HUDEP-2 (cell line): ENCODE results near the gene CHAT.

ENCODE experiments used
- DNase-seq, 76 experiments: peaks; one replicate each; lab custom pipeline; 2025; ENCODE audit not compliant: unreplicated experiment in 76 of 76; lab: John Stamatoyannopoulos, UW

The CHAT gene

DNA sequence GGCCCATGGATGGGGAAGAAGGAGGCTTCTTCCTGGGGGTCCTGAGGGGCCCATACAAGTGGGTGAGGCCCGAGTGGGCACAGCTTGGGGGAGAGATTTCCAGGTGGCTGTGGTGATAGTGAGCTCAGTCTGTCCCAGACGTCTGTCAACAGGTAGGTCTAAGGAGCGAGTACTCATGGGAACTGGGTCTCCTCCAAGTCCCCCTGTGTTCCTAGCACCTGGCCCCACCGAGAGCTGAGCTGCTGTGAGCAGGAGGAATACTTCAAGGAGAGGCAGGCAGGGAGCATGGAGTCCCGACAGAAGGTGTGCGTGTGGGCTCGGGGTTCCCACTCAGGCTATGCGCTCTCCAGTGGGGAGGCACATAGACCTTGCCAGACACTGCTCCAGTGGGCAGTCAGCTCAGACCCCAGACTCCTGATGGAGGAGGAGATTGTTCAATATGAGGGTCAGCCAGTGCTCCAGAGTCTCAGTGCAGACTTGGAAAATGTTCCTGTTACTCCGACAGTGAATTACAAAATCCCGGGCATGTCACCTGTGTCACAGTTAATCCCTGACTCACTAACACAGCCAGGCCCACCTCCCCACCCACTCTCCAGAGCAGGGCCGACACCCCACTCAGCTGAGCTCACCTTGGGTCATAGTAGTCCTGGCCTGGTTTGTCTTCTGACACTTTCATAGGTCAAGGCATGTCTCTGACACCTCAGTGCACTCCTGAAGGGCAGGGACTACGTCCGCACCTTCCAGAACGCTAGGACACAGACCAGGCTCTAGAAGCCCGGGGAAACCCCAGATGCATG is 37.4 kb downstream of the CHAT start:
- DNase-seq, result no peak

DNA sequence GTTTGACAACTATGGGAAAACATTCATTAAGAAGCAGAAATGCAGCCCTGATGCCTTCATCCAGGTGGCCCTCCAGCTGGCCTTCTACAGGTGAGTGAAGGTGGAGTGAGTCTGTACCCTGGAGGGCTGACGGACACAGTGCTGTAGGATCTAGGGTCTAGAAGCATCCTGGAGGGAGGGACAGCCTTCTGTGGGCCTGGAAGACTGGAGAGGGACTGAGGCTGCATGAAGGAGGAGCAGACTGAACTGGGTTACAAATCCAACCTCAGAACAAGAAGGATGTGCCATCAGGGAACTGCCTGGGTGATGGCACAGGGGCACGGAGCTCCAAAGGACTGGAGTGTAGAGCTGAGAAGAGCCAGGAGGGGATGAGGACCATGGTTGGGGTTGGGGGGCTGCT is 38.1 kb downstream of the CHAT start:
- DNase-seq, result no peak

DNA sequence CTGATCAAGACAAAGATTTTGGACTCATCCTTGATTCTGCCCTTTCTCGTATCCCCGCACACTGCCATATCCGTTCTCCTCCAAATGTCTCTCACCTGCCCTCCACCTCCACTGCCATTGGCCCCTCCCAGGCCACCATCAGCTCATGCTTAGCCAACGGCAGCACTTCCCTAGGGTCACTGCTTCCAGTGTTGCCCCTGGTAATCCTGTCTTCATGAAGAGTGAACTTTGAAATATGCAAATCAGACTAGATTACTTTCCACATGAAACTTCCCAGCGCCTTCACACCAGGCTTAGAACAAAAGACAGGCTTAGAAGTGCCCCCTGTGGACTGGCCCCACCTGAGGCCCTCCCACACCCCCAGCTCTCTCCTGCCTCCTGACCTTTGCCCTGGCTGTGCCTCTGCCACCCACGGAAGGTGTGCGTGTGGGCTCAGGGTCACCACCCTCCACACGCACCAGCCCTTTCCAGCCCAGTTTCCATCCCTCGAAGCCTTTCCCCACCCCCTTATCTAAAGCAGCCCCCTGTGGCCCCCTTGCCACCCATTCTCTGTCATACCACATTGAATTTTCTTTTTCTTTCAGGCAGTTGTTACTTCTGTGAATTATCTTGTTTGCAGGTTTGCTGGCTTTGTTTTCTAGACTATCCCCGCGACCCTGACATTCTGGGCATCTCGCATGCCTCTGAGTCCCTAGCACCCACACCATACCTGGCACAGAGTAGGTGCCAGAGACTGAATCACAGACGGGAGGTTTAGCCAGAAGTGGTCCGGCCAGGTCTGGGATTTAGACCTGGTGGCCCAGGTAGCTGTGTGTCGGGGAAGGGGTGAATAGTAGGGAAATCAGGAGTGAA is 38.8 kb downstream of the CHAT start:
- DNase-seq, result no peak

DNA sequence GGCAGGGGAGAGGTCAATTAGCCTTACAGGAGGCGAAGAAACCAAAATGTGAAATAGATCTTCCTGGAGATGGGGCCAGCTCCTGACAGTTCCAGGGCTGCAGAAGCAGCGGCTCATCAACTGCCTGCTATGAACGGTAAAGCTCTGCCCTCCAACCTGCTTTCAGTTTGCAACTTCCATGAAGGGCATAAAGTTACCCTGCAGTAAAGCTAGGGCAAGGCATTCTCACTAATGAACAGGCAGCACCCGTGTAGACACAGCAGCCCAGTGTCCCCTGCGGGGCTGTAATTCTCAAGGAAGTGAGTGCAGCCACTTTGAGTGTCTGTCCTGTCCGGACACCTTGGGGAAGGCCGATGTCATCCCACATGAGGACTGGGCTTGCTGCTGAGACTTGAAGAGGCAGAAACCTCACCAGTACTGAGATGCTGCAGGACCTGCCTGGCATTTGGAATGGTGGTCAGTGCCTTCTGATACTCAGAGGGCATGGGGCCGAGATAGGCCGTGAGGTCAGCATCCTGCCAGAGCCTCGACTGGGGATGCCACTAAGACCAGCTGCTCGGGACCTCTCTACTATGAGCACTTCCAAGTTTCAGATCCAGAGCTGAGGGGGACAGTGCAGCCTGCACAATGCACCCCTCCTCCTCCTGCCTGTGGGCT is 39.6 kb downstream of the CHAT start:
- DNase-seq, result no peak

DNA sequence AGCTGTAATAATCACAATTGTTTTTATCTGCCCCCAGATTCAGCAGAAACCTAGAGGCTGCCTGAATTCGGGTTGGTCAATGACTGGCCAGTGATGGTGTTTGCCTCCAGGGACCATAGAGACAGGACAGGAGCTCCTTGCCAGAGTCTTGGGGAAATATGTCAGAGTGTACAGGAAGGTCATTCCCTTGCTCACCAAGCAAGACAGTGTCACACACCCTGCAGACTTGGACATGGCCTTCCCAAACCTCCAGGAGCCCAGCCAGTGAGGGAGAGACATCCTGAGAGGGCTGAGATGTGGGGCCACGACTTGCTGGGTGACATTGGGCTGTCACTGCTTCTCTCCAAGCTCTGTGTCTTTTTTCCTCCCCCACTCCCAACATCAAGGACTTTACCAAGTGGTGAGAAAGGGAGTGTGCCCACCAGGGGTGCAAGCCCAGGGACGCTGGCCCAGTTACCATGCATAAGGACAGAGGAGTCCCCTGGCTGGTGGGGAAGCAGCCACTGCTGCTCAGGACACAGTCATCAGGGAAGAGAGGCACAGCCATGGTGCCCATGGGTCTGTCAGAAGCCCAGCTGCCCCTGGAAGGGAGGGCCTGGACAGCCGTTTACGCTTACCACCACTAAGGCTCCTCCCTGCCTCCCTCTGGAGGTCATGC is 40.3 kb downstream of the CHAT start:
- DNase-seq, result no peak

DNA sequence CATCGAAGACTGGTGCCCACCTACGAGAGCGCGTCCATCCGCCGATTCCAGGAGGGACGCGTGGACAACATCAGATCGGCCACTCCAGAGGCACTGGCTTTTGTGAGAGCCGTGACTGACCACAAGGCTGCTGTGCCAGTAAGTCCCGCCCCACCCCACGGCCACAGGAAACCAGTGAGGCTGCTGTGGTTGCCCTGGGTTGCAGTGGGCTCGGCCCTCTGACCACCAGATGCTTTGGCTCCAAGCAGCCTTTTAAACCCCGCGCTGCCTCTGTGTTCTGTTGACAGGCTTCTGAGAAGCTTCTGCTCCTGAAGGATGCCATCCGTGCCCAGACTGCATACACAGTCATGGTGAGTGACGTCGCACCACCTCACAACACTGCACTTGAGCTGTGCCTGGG is 41.3 kb downstream of the CHAT start:
- DNase-seq, result no peak

DNA sequence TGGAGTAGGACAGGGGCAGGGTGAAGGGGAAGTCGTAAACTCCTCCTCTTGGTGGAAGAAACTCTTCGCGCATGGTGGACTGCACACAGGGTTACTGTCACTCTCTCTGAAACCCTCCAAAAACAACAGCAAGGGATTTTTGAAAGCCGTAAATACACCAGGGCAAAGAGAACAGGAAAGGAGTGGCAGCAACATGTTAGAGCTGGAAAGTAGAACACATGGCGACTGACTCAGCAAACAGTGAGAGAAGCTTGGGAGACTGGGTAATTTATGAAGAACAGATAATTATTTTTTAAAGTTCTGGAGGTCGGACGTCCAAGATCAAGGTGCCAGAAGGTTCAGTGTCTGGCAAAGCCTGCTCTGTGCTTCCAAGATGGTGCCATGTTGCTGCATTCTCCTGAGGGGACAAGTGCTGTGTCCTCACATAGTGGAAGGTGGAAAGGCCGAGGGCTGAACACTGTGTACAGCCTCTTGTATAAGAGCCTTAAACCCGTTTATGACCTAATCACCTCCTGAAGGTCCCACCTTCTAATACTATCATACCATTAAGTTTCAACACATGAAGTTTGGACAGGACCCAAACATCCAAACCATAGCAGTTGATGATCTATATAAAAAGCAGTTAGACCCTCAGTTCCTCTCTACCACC is 43.1 kb downstream of the CHAT start:
- DNase-seq, result no peak

DNA sequence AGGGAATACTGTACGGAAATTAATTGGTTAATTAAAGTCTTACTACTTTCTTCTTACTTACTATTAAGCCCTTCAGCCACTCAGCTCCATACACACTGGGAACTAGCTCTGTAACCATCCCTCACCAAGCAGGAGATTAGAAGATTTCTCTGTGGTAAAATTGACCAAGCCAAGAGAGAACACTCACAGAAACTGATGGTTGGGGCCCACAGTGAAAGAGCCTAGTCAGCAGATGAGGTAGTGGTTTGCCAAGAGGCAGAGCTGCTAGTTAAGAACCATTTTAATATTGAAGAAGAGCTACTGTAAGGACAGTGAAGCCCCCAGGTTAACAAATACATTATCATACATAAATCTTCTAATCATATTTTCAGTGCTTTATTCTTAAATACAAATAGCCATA is 43.8 kb downstream of the CHAT start:
- DNase-seq, result no peak

DNA sequence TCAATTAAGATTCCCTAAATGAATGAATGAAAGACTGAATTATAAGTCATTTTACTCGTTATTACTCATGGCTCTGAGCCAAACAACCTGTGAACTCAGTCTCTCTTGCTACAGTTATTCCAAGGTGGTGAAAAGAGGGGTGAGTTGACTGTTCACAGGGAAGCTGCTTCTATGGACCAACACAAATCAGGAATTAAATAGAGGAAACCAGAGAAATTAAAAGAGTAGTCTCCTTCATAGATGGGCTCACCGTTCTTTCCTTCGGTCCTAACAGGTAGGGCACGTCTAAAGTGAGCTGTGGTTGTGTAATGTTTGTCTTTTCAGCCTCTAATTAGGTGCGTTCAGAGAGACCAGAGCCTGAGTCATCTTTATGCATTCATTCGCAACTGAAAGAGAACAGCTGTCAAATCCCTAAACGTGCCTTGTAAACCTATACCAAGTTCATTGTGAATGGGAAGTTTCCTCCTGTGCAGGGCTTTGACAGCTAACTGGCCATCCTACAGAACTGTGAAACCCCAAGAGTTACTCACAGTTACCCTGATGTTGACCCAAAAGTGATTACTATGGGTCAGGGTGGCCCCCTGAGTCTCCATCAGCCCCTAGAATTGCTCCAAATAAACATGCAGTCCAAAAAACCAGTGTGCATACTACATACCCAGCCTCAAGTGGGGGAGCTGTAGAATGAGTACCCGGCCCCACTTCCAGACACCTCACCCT is 47.5 kb downstream of the CHAT start:
- DNase-seq, result no peak

DNA sequence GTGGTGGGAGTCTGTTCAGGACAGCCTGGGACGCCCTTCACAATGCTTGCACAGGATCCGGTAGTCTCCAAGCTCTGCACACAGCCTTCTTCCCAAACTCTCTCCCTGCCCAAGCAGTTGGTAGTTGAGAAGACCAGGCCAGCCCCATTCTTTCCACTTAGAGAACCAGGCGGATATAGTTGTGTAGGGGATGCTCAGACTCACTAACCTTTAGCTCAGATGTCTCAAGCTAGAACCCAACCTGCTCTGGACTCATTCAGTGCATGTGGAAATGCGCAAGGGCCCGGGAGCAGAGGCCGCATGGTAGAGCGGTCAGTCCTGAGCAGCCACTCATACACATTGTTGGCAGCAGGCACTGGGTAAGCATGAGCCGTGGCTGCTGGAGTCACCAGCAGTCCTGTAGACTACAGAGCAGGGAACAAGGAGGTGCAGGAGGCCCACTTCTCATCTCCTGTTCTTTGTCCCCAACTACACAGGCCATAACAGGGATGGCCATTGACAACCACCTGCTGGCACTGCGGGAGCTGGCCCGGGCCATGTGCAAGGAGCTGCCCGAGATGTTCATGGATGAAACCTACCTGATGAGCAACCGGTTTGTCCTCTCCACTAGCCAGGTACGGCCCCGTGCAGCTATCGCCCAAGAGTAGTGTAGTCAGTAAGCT is 48.5 kb downstream of the CHAT start:
- DNase-seq, result no peak

DNA sequence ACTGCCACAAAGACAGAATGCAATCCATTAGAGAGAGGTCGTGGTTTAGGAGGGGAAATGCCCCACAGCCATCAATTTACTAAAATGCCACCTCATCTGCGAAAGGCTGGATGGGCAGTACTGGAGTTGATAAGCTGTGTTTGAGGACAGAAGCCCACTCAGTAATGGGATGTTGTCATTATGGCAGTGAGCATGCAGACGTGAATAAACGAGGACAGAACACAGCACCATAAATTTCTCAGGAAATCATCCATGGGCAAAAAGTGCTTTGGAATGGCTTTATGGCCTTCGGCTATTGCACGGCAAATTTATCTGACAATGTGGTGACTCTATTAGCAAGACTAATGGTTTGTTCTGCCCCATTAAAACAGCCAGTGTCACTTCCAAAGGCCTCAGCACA is 49.8 kb downstream of the CHAT start:
- no peak for DNase-seq

DNA sequence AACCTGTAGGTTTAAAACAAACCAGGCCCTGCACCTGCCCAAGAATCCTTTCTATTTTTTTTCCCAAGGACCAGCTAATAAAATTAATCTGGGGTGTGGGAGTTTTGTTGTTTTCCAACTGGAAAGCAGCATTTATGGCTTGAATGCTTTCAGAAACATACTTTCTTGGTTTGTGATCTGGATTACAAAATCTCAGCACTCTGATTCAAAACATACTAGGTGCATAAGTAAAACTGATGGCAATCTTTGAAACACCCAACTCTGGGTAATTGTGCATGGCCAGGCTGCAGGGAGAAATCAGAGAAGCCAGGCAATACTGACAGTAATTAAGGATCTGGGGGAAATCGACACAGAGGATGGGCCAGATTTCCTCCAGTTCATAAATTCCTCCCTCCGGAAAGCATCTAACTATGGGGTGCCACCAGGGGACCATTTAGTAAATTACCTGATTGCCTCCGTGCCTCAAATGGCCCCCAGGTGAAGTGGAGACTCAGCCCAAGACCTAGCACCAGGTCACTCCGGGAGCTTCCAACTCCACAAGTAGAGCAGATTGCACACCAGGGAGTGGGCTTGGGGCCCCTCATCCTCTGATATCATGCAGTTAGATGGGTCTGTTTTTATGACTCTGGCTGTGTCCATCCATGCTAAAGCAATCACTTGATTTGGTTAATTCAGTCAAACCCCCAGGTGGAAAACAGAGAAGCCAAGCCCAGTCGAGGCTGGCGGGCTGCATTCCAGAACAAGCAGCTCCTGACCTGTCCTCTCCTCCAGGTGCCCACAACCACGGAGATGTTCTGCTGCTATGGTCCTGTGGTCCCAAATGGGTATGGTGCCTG is 50.4 kb downstream of the CHAT start:
- DNase-seq, result no peak

DNA sequence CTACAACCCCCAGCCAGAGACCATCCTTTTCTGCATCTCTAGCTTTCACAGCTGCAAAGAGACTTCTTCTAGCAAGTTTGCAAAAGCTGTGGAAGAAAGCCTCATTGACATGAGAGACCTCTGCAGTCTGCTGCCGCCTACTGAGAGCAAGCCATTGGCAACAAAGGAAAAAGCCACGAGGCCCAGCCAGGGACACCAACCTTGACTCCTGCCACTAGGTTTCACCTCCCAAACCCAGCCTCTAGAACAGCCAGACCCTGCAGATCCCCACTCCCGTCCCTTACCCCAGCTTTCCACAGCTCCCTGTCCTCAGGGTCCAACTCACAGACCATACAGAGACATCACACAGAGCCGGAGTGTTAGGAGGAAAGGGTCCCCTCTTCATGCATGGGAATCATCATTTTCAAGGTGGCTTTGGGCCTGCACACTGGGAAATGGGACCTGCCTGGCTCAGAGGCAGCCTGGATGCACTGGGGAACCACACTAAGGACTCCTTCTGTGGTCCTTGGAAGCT is 51.1 kb downstream of the CHAT start:
- no peak for DNase-seq

DNA sequence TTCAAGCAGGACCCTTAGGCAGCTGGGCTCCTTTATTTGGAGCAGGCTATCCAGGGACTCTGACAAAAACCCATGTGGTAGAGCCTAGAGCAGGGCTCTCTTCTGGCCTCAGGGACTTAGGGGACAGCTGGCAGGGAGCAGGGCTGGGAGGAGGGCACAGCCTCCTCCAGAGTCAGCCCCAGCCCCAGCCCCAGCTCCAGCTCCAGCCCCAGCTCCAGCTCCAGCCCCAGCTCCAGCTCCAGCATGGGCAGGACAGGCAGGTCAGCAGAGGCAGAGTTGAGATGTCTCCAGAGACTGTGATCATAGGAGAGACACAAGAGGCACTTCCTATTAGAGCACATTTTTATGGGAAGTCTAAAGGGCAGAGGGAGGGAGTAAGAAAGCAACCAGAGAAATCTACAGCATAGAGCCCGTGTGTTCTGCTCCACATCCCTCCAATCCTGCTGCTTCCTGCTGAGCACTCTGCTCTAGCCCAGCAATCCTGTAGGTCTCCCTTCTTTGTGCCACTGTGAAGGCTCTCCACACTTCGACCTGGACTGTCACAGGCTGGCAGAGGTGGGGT is 52.3 kb downstream of the CHAT start:
- DNase-seq, result no peak

DNA sequence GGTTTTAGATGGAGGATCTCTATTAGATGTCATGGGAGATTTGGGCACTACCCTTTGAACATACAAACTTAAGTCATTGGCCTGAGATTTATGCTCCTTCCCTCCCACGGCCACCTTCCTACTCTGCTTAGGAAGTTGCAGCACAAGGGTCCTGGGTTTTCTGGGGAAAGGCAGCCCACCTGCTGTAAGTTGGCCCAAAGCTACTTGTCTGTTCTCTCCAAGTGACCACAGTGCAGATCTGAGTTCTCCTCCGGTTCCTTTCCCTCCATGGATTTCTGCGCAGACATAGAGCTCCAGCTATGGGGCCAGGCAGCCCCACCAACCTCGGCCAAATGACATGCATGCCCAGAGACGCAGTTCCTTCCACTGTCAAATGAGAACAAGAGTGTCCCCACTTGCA is 52.8 kb downstream of the CHAT start:
- DNase-seq, result no peak

DNA sequence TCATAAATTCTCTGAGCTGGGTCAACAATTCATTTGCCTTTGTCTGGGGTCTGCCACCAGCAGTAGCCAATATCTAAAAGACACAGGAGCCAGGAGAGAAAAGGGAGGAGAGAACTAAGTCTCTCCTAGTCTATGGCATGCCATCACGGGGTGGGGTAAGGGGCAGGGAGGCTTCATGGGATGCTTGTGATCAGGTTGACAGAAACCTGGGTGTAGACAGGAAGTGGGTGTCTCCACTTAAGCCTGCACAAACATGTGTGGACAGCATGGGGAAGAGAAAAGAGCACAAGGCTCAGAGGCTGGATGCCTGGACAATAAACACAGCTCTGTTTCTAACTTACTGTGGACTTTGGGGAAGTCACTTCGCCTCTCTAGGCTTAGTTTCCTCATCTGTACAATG is 54.2 kb downstream of the CHAT start:
- DNase-seq, result no peak

DNA sequence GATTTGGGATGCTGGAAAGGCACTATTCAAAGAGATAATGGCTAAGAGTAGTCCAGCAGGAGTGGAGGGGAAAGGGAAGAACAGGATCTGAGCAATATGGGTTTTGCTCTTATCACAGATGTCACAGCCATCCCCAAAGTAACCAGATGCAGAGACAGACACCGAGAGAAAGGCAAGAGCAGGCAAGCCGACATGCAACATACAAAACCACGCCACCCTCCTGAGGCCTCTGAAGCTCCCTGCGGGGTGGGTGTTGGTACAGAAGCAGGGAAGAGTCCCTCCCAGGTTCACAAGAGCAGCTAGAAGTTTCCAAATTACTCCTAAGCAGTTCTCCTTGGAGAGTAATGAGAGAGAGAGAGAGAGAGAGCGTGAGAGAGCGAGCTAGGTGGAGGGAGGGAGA is 54.8 kb downstream of the CHAT start:
- no peak for DNase-seq

DNA sequence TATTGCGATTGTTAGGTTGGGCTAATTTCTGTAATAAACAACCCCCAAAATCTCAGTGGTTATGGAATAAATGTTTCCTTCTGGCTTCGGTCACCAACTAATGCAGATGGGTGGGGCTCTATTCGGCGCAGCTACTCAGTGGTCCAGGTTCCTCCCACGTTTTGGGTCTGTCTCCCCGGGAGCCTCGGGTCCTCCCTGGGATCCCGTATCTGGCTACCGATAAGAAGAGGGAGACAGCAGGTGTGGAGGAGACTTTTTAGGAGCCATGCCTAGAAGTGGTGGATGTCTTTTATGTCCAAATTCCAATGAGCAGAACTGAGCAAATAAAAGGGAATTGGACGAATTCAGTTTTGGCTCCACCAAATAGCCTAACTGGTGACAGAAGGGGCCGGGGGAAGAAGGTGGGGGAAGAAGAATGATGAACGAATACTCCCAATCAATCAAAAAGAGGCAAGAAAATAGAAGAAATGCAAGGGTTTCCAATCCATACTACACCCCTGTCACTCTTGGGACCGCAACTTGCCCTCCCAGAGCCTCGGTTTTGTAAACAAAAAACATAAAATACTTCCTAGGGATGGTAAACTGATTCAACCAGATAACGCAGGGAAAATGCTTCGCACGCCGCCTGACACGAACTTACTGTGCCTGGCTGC is 65.1 kb downstream of the CHAT start:
- no peak for DNase-seq
